GM12878 (cell line): Measurements from ENCODE around the gene PRMT5. TPM values are rescaled to one million over a fixed set of nuclear protein-coding genes. Genes with fewer than 3 reads are reported as not detected.

ENCODE experiments used
- ATAC-seq: fragments of 200-7000 bp; cut with Tn5 transposase; 3 replicates; pipeline ENCODE4 v1.9.1; 2020; ENCODE audit warnings: mild to moderate bottlenecking, moderate library complexity
- BruUV-seq: library from RNA; stranded (reverse); fragments of 400-500 nt; replicated peaks from 2 replicates; lab custom pipeline; 2021; lab: Mats Ljungman, UMichigan
- CTCF ChIA-PET: fragments of 300-600 bp; sonication (Branson Sonifier 250); formaldehyde crosslinking; extraction: SDS; loops from one replicate; lab custom pipeline; 2021; ENCODE audit warnings: inconsistent platforms; lab: Yijun Ruan, JAX
- POLR2A ChIA-PET: fragments of 350-600 bp; formaldehyde crosslinking; extraction: SDS; loops from one replicate; lab custom pipeline; 2021; ENCODE audit warnings: inconsistent platforms; lab: Charles Lee
- RAD21 ChIA-PET: fragments of 300-600 bp; sonication (Branson Sonifier 250); formaldehyde crosslinking; loops from one replicate; lab custom pipeline; 2023; ENCODE audit warnings: antibody characterized with exemption; ENCODE audit not compliant: unreplicated experiment; lab: Charles Lee
- SMC1A ChIA-PET: fragments of 300-600 bp; sonication (Branson Sonifier 250); formaldehyde crosslinking; loops from one replicate; lab custom pipeline; 2023; ENCODE audit not compliant: unreplicated experiment, uncharacterized antibody; lab: Charles Lee
- DNase-seq: peaks from one replicate; pipeline ENCODE4 v3.0.0-alpha.2; 2011; ENCODE audit warnings: low read depth, low spot score
- FAIRE-seq: peaks from 3 replicates; lab custom pipeline; 2011; peaks lifted over from hg19 to GRCh38; lab: Jason Lieb, UNC
- H2AFZ ChIP-seq: 2 replicates; pipeline ENCODE4 v1.6.0; 2011; ENCODE audit warnings: low read depth, low read length, control low read depth; ENCODE audit not compliant: control insufficient read depth
- H3K27ac ChIP-seq: 2 replicates; pipeline ENCODE4 v1.5.1; 2011; ENCODE audit warnings: control low read depth; ENCODE audit not compliant: control insufficient read depth, insufficient read depth
- H3K27me3 ChIP-seq, 2 experiments: replicated peaks in 1 of 2; 2 replicates each; pipeline versions ENCODE4 v1.6.0 to v1.6.1; 2011; ENCODE audit warnings: low read length in 1 of 2; ENCODE audit not compliant: control insufficient read depth in 2 of 2, insufficient read depth in 2 of 2
- H3K36me3 ChIP-seq, 2 experiments: 2 replicates each; pipeline ENCODE4 v1.5.1; 2011; ENCODE audit warnings: low read length in 1 of 2; ENCODE audit not compliant: control insufficient read depth in 2 of 2, insufficient read depth in 2 of 2
- H3K4me1 ChIP-seq: 2 replicates; pipeline ENCODE4 v1.6.1; 2011; ENCODE audit warnings: mild to moderate bottlenecking, low read length, moderate library complexity, mixed read lengths; ENCODE audit not compliant: control insufficient read depth, insufficient read depth
- H3K4me2 ChIP-seq: 2 replicates; pipeline ENCODE4 v1.6.0; 2011; ENCODE audit warnings: control low read depth; ENCODE audit not compliant: control insufficient read depth, insufficient read depth
- H3K4me3 ChIP-seq: fragments of 200-600 bp; sonication (generic); 2 replicates; pipeline ENCODE4 v1.5.1; 2016
- H3K79me2 ChIP-seq: 2 replicates; pipeline ENCODE4 v1.6.0; 2011; ENCODE audit warnings: low read length; ENCODE audit not compliant: control insufficient read depth, insufficient read depth
- H3K9ac ChIP-seq: 2 replicates; pipeline ENCODE4 v1.8.0; 2011; ENCODE audit warnings: low read length, control low read depth, mixed read lengths; ENCODE audit not compliant: control insufficient read depth, insufficient read depth
- H3K9me3 ChIP-seq: replicated peaks from 3 replicates; pipeline ENCODE4 v1.5.1; 2011; ENCODE audit warnings: mild to moderate bottlenecking, low read length; ENCODE audit not compliant: control insufficient read depth, insufficient read depth
- H4K20me1 ChIP-seq: 2 replicates; pipeline ENCODE4 v1.6.0; 2011; ENCODE audit not compliant: control insufficient read depth, insufficient read depth
- BCL11A ChIP-seq: IDR thresholded peaks from 2 replicates; pipeline ENCODE4 v1.6.1; 2011; ENCODE audit warnings: low read depth, low read length
- EED ChIP-seq: sonication (generic); IDR thresholded peaks from 2 replicates; pipeline ENCODE4 v1.6.1; 2016; ENCODE audit warnings: antibody characterized with exemption, low read depth
- EGR1 ChIP-seq, 2 experiments: IDR thresholded peaks; 1 replicate in 1 of 2; 2 replicates in 1 of 2; pipeline ENCODE4 v1.6.1; 2011 to 2012; ENCODE audit warnings: low read depth in 2 of 2, low read length in 2 of 2, borderline replicate concordance in 1 of 2, mild to moderate bottlenecking in 1 of 2, moderate library complexity in 1 of 2
- GATAD2B ChIP-seq: fragments of 450-650 bp; conservative IDR thresholded peaks from 2 replicates; pipeline ENCODE4 v1.6.1; 2017; ENCODE audit warnings: low read depth, mild to moderate bottlenecking, moderate library complexity
- HDAC6 ChIP-seq: fragments of 200-600 bp; sonication (generic); IDR thresholded peaks from one replicate; pipeline ENCODE4 v1.8.0; 2017; ENCODE audit warnings: antibody characterized with exemption; ENCODE audit not compliant: unreplicated experiment
- JUND ChIP-seq: IDR thresholded peaks from 2 replicates; pipeline ENCODE4 v1.6.1; 2012; ENCODE audit warnings: low read depth, mild to moderate bottlenecking, low read length, improper control_type of control experiment, moderate library complexity
- MEF2B ChIP-seq: fragments of 450-650 bp; IDR thresholded peaks from 2 replicates; pipeline ENCODE4 v1.6.1; 2018; ENCODE audit warnings: mild to moderate bottlenecking, moderate library complexity; ENCODE audit not compliant: partially characterized antibody, poor library complexity, severe bottlenecking
- NFYB ChIP-seq: IDR thresholded peaks from 2 replicates; pipeline ENCODE4 v1.6.1; 2011; ENCODE audit warnings: low read depth, mild to moderate bottlenecking, low read length, improper control_type of control experiment, moderate library complexity; ENCODE audit not compliant: insufficient read depth
- PAX8 ChIP-seq: fragments of 450-650 bp; IDR thresholded peaks from 2 replicates; pipeline ENCODE4 v1.6.1; 2017; ENCODE audit warnings: mild to moderate bottlenecking, moderate library complexity
- POLR2AphosphoS5 ChIP-seq: IDR thresholded peaks from 2 replicates; pipeline ENCODE4 v1.6.1; 2011; ENCODE audit warnings: mild to moderate bottlenecking, low read length, inconsistent platforms
- POU2F2 ChIP-seq: IDR thresholded peaks from 3 replicates; pipeline ENCODE4 v1.6.1; 2011; ENCODE audit warnings: low read depth, mild to moderate bottlenecking, low read length, borderline replicate concordance
- RAD51 ChIP-seq: fragments of 450-650 bp; IDR thresholded peaks from 2 replicates; pipeline ENCODE4 v1.6.1; 2016; ENCODE audit warnings: moderate library complexity, mild to moderate bottlenecking, inconsistent platforms
- SMC3 ChIP-seq: IDR thresholded peaks from 2 replicates; pipeline ENCODE4 v1.6.1; 2011; ENCODE audit warnings: low read length, improper control_type of control experiment, borderline replicate concordance
- ZNF24 ChIP-seq: fragments of 450-650 bp; IDR thresholded peaks from 2 replicates; pipeline ENCODE4 v1.6.1; 2017; ENCODE audit warnings: antibody characterized with exemption, mild to moderate bottlenecking
- ZNF384 ChIP-seq: IDR thresholded peaks from 2 replicates; pipeline ENCODE4 v1.6.1; 2012; ENCODE audit warnings: low read depth, mild to moderate bottlenecking, low read length, improper control_type of control experiment, borderline replicate concordance
- WGBS: methylation state at CpG from one replicate; pipeline ENCODE4 v1.1.6; 2016; ENCODE audit warnings: low lambda C conversion rate; ENCODE audit not compliant: insufficient replicate concordance, insufficient coverage; ENCODE audit errors: missing lambda C conversion rate; 5-methylcytosine and 5-hydroxymethylcytosine counted together
- in situ Hi-C: fragments of 300-500 bp; cut with MboI; formaldehyde crosslinking; loops from 9 replicates; pipeline ENCODE4 v1.14.3; 2018; ENCODE audit warnings: mixed read lengths
- intact Hi-C: fragments of 100-400 bp; cut with micrococcal nuclease; formaldehyde crosslinking; loops from one replicate; pipeline ENCODE4 v1.14.2; 2022; ENCODE audit not compliant: unreplicated experiment
- polyA plus RNA-seq, 11 experiments: library from polyadenylated mRNA; depleted of rRNA in 4 of 11; unstranded in 6 of 11; stranded (reverse) in 5 of 11; fragments of >200 nt; fragmentation: Nextera tagmentation in 4 of 11; fragmentation: Illumina TruSeq in 1 of 11; extraction: Ambion mirVana in 4 of 11; extraction: Trizol in 1 of 11; gene quantifications; 1 replicate in 1 of 11; 2 replicates in 10 of 11; pipeline versions ENCODE4 v1.2.1 to v1.2.3, GENCODE V29; 2011 to 2016; ENCODE audit warnings: inconsistent platforms in 2 of 11, missing spikeins in 2 of 11, low read depth in 1 of 11
- total RNA-seq, 4 experiments: library from RNA; depleted of rRNA in 3 of 4; stranded (reverse); fragments of >200 nt in 3 of 4; fragmentation: Illumina TruSeq in 1 of 4; extraction: Trizol in 1 of 4; gene quantifications; 2 replicates each; pipeline versions ENCODE4 v1.2.1 to v1.2.3, GENCODE V29; 2013 to 2021

Gene PRMT5
- total and polyA plus RNA-seq, 10 of the 15 experiments (the other 5 are each of a cell fraction or from before 2014, with no cell fraction given): 54.3 to 221 (median 111) TPM

- Histone ChIP-seq H3K9me3 (no peaks in the 10 kb centered on the region), H3K4me1 (no peaks in the 10 kb centered on the region), H3K4me3 (no peak overlapping the region), H3K36me3 (peaks cover 2 to 16% of the 10 kb centered on the region in 2 experiments), H3K27ac (no peak overlapping the region), H4K20me1 (no peaks in the 10 kb centered on the region), H3K9ac (no peak overlapping the region), H3K4me2 (no peak overlapping the region), H3K79me2 (no peaks in the 10 kb centered on the region), H2AFZ (no peak overlapping the region), H3K27me3 (no peaks in the 10 kb centered on the region)
- no peak for TF ChIP-seq EGR1 (IDR thresholded peaks at IDR 0.05; ENCODE audit: borderline replicate concordance in 1 of 2, low read depth in 2 of 2, low read length in 2 of 2)
- no peak for TF ChIP-seq JUND
- no peak for TF ChIP-seq GATAD2B
- no peak for TF ChIP-seq POLR2AphosphoS5
- TF ChIP-seq EED: no peak
- TF ChIP-seq SMC3: no peak
- TF ChIP-seq MEF2B: no peak
- no peak for TF ChIP-seq NFYB
- TF ChIP-seq ZNF24: no peak
- no peak for TF ChIP-seq HDAC6
- TF ChIP-seq POU2F2: no peak
- TF ChIP-seq PAX8: no peak
- no peak for TF ChIP-seq ZNF384
- no peak for TF ChIP-seq RAD51
- TF ChIP-seq BCL11A: no peak
- no peak for FAIRE-seq
- in situ Hi-C loops: no loop called here
- no TSS peak for BruUV-seq
- DNase-seq: no peak
- POLR2A ChIA-PET: interaction anchor here (0.9 to 1.0 kb wide), 2 partner anchors 28 to 49 kb away, joined by 3 to 6 read pairs; no protein-coding TSS in a partner anchor
- CTCF ChIA-PET: interaction anchor here (0.5 to 4.5 kb wide), 8 partner anchors 9 to 112 kb away, joined by 3 to 31 read pairs (median 6); partner anchors contain the start of genes CDH24, HAUS4 and PRMT5
- intact Hi-C loops: no loop called here
- no peak for ATAC-seq
- RAD21 ChIA-PET: no interaction called here
- SMC1A ChIA-PET: interaction anchor here (0.6 to 1.1 kb wide), 4 partner anchors 10 to 225 kb away, joined by 3 read pairs; no protein-coding TSS in a partner anchor
- 100% methylated on average over 3 of the region's 3 CpGs for WGBS
Observed at GRCh38 chr14:22945642-22946041, 16.5 kb upstream of the PRMT5 start.
